HG02885 (cell line): ENCODE results near the gene PDF.
A peak's percentile ranks its signal among the peaks of the same experiment; 100 is the strongest.
"Not testable (repeated sequence)": the region's sequence is repeated elsewhere in the genome, so short reads cannot be mapped to it uniquely, and the experiment has no call there.

Source experiments
- ATAC-seq: cut with Tn5 transposase; IDR thresholded peaks from one replicate; pipeline ENCODE4 v1.9.1; 2021; ENCODE audit warnings: mild to moderate bottlenecking; ENCODE audit not compliant: unreplicated experiment, poor library complexity

The PDF gene

GRCh38 chr16:69318911-69319289 is 11.5 kb downstream of the PDF start:
- ATAC-seq, result no peak

DNA sequence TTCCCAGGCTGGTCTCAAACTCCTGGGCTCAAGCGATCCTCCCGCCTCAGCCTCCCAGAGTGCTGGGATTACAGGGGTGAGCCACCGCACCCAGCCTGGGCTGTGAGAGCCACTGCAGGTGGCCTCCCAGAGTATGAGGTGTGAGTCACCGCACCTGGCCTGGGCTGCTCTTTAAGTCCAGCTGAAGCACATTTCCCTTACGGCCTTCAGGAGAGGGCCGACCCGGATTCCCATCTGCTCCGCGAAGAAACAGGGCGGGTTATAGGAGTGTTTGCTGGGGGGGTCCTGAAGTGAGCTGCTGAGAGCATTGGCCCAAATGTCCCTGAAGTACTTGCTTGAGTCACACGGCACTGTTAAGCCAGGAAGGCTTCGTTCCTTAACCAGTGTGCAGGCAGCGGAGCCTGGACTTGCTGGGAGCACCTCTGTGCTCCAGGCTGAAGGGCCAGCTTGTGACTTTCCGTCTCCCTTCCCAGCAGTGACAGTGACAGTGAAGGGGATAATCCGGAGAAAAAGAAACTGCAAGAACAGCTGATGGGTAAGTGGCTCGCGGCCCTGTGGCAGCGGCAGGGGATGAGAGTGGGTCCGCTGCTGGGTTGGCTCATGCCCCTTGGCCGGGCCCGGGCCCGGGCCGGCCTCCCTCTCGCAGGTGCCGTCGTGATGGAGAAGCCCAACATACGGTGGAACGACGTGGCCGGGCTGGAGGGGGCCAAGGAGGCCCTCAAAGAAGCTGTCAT is 12.0 kb downstream of the PDF start:
- no peak for ATAC-seq

- ATAC-seq, result no peak
Observed at GRCh38 chr16:69316595-69317034, 13.8 kb downstream of the PDF start.

GRCh38 chr16:69315486-69316311 is 14.7 kb downstream of the PDF start:
- ATAC-seq, result no peak

DNA sequence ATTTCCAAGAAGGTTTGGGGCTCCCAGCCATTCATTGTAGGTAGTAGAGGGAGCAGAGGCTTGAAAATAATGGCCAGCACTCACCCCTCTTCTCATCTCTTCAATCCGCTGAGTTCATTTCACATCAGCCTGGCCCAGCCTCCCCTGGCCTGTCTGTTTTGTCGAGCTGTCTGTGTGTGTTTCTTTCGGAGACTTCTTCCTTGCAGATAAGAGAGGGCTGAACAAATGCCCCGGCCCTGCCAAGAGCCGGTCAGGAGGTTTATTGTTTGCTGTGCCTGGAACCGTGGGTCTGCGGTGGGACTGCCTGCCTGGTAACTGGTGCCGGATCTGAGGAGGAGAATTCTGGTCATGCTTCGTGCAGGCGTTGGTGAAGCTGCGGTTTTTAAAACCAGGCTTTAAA is 15.9 kb downstream of the PDF start:
- no peak for ATAC-seq

GRCh38 chr16:69313469-69313868 is 16.9 kb downstream of the PDF start:
- no peak for ATAC-seq

GRCh38 chr16:69311533-69312387 is 18.6 kb downstream of the PDF start:
- ATAC-seq, result peak; percentile 49

GRCh38 chr16:69310653-69311532 is 19.5 kb downstream of the PDF start, which contains the start of gene VPS4A:
TSS of gene VPS4A (plus strand) at chr16:69311350. CDS start at chr16:69311512, 162 bp downstream.
- ATAC-seq, result peak; percentile 94

GRCh38 chr16:69309316-69309715 is 21.1 kb downstream of the PDF start:
- no peak for ATAC-seq

GRCh38 chr16:69307856-69308255 is 22.5 kb downstream of the PDF start:
- no peak for ATAC-seq

- ATAC-seq, result no peak
Observed at GRCh38 chr16:69307091-69307490, 23.3 kb downstream of the PDF start.

DNA sequence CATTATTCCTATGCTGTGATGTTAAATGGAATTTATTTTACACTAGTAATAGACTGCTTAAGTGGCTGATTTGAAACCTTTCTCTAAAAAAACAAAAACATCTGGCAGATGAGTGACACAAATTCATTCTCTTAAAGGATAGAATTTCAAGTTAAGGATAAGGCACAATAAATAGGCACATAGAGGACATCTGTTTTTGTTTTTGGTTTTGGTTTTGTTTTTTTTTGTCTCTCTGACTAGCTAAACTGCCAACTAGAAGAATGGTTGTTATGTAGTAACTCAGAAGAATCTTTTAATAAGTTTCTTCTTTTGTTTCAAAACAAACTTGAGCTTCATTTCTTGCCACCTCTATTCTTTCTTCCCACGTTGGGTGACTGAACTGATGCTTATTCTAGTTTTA is 24.4 kb downstream of the PDF start:
- ATAC-seq, result no peak

GRCh38 chr16:69302301-69302700 is 28.1 kb downstream of the PDF start:
- ATAC-seq, result no peak

DNA sequence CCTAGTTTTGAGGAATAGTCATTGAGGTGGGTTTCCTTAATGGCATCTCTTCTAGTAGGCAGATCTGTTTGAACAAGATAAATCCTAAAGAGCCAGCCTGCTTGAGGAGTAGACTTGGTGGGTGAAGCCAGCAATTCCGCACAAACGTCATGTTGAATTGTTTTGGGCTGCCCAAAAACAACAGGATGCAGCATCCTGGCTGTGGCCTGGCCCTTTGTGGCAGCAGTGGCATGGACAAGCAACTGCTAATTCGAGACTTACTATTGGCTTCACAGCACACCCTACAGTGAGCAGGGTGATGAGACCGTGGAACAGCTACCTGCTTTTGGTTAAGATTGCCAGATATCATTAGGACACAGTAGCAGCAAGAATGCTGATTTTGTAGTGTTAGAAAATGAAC is 28.5 kb downstream of the PDF start:
- ATAC-seq, result no peak

- ATAC-seq, result no peak
Observed at GRCh38 chr16:69301187-69301586, 29.2 kb downstream of the PDF start.

GRCh38 chr16:69298261-69298660 is 32.1 kb downstream of the PDF start:
- no peak for ATAC-seq

DNA sequence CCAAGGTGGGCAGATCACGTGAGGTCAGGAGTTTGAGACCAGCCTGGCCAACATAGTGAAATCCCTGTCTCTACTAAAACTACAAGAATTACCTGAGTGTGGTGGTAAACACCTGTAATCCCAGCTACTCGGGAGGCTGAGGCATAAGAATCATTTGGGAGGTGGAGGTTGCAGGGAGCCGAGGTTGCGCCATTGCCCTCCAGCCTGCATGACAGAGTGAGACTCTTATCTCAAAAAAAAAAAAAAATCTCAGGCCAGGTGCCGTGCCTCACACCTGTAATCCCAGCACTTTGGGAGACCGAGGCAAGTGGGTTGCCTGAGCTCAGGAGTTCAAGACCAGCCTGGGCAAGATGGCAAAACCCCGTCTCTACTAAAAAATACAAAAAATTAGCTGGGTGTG is 33.6 kb downstream of the PDF start:
- ATAC-seq, result not testable (repeated sequence)

DNA sequence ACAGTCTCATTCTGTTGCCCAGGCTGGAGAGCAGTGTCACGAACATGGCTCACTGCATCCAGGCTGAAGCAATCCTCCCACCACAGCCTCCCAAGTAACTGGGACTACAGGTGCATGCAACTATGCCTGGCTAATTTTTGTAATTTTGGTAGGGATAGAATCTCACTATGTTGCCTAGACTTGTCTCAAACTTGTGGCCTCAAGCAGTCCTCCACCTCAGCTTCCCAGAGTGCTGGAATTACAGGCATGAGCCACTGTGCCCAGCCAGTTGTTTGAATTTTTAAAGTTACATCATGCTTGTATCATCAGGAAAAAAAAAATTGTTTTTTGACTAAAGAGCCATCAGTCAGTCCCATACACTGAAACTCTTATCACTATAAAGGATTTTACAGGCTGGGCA is 36.3 kb downstream of the PDF start:
- ATAC-seq, result no peak

GRCh38 chr16:69293401-69293800 is 37.0 kb downstream of the PDF start:
- ATAC-seq, result no peak

DNA sequence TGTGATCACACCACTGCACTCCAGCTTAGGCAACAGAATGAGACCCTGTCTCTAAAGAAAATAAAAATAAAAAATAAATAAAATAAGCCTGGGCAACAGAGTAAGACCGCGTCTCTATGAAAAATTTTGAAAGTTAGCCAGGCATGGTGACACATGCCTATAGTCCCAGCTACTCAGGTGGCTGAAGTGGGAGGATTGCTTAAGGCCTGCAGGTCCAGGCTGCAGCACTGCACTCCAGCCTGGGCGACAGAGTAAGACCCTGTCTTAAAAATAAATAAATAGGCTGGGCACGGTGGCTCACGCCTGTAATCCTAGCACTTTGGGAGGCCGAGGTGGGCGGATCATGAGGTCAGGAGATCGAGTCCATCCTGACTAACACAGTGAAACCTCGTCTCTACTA is 38.7 kb downstream of the PDF start:
- ATAC-seq, result not testable (repeated sequence)
